Body of pancreas (tissue), 4 donors: ENCODE data around the gene DAPP1. TPM values are rescaled to one million over a fixed set of nuclear protein-coding genes. Genes with fewer than 3 reads are reported as not detected.

Source experiments
- ATAC-seq: fragments of 150-250 bp; one replicate; pipeline ENCODE4 v1.9.1; 2016
- DNase-seq, 4 donors: peaks; one replicate each; pipeline ENCODE4 v3.0.0-alpha.2; 2019
- H3K27ac ChIP-seq, 4 donors: fragments of 200-600 bp; sonication (generic); 1 replicate in 3 of 4; 2 replicates in 1 of 4; pipeline versions ENCODE4 v1.5.1 to v1.6.1; 2016 to 2019; ENCODE audit warnings: mild to moderate bottlenecking in 1 of 4, mixed read lengths in 1 of 4, moderate library complexity in 1 of 4
- H3K27me3 ChIP-seq, 2 donors: fragments of 200-600 bp; sonication (generic); one replicate each; pipeline ENCODE4 v1.6.0; 2016; ENCODE audit warnings: mild to moderate bottlenecking in 1 of 2
- H3K36me3 ChIP-seq, 2 donors: fragments of 200-600 bp; sonication (generic); replicated peaks in 1 of 2; 2 replicates each; pipeline ENCODE4 v1.5.1; 2016; ENCODE audit warnings: low read depth in 2 of 2; ENCODE audit not compliant: insufficient read depth in 1 of 2
- H3K4me1 ChIP-seq: fragments of 200-600 bp; sonication (generic); one replicate; pipeline ENCODE4 v1.6.0; 2016
- H3K4me3 ChIP-seq, 2 donors: fragments of 200-600 bp; sonication (generic); 1 replicate in 1 of 2; 2 replicates in 1 of 2; pipeline ENCODE4 v1.5.1; 2016 to 2019
- H3K9me3 ChIP-seq, 3 donors: fragments of 200-600 bp; sonication (generic); 1 replicate in 2 of 3; 2 replicates in 1 of 3; pipeline ENCODE4 v1.5.1; 2016
- POLR2A ChIP-seq, 3 donors: fragments of 450-650 bp; IDR thresholded peaks; one replicate each; pipeline ENCODE4 v1.6.1; 2016; ENCODE audit warnings: antibody characterized with exemption in 3 of 3, mild to moderate bottlenecking in 2 of 3
- WGBS, 2 donors: methylation state at CpG; one replicate each; pipeline ENCODE4 v1.1.5; 2017; 5-methylcytosine and 5-hydroxymethylcytosine counted together
- intact Hi-C: fragments of 100-400 bp; cut with DNase I; formaldehyde crosslinking; loops from one replicate; pipeline ENCODE4 v1.15.1; 2023
- total RNA-seq, 2 donors: library from RNA; depleted of rRNA; stranded (reverse); fragments of >200 nt; gene quantifications; one replicate each; pipeline ENCODE4 v1.1.0, GENCODE V29; 2016
- TF ChIP-seq, protein P1 (sequence below), 7 experiments: fragments of 450-650 bp in 4 of 7; fragments of 200-600 bp in 3 of 7; sonication (generic) in 3 of 7; IDR thresholded peaks; one replicate each; pipeline ENCODE4 v1.5.1; 2016 to 2019; ENCODE audit warnings: antibody characterized with exemption in 7 of 7

Gene DAPP1
- total RNA-seq, 2 donors from 2014 or later: 1.3 to 2.3 TPM

DNA sequence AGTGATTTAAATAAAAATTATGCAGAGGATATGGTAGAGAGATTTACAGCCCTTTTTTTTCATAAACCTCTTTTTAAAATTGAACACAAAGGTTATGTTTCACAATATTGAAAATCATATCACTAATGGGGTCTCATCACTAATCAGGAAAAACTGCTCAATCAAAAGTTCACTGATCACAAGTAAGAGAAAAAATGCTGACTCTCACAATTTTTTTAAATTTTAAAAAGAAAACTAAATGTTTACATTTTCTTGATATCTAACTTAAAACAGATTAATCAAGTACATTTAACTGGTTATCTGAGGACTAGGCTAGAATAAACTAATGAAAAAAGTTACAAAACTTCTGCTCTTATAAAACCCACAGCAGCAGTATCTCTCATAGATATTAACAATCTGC, 69.1 kb downstream of the DAPP1 start:
- Histone ChIP-seq H3K27me3 (no peaks in the 10 kb centered on the region), H3K4me3 (no peak overlapping the region), H3K27ac (no peak overlapping the region), H3K4me1 (no peaks in the 10 kb centered on the region), H3K9me3 (no peaks in the 10 kb centered on the region), H3K36me3 (peaks cover 7 to 11% of the 10 kb centered on the region in 2 donors)
- DNase-seq: no peak
- TF ChIP-seq POLR2A (IDR thresholded peaks at IDR 0.05): no peak
- ATAC-seq: no peak
- intact Hi-C loops: no loop called here

DNA sequence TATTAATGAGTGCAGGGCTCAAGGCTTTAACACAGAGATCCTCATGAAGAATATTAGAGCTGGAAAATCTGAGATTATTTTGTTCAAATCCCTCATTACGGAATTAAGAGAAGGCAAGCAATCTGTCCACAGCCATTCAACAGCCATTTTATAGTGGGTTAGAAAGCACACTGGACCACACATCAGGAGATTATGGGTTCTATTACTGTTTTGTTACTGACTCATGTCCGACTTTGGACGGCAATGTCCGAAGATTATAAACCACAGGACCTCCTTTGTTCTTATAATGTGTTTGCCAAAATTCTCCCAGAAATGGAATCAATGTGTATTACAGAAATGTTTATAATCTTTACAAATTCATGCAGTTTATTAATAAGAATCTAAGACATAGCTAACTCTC, 69.5 kb downstream of the DAPP1 start:
- no peaks in the 10 kb centered on the region for H3K9me3 ChIP-seq
- no peak for TF ChIP-seq POLR2A (IDR thresholded peaks at IDR 0.05)
- TF ChIP-seq, protein P1, sequence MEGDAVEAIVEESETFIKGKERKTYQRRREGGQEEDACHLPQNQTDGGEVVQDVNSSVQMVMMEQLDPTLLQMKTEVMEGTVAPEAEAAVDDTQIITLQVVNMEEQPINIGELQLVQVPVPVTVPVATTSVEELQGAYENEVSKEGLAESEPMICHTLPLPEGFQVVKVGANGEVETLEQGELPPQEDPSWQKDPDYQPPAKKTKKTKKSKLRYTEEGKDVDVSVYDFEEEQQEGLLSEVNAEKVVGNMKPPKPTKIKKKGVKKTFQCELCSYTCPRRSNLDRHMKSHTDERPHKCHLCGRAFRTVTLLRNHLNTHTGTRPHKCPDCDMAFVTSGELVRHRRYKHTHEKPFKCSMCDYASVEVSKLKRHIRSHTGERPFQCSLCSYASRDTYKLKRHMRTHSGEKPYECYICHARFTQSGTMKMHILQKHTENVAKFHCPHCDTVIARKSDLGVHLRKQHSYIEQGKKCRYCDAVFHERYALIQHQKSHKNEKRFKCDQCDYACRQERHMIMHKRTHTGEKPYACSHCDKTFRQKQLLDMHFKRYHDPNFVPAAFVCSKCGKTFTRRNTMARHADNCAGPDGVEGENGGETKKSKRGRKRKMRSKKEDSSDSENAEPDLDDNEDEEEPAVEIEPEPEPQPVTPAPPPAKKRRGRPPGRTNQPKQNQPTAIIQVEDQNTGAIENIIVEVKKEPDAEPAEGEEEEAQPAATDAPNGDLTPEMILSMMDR (IDR thresholded peaks at IDR 0.05): no peak
- intact Hi-C loops: no loop called here
- no peak overlapping the region for H3K27ac ChIP-seq
- WGBS, 2 donors: 51 to 86% methylated on average over 4 of the region's 4 CpGs
- ATAC-seq (no peak), DNase-seq (no peak)
- H3K4me3 ChIP-seq: no peak overlapping the region
- H3K4me1 ChIP-seq: peaks cover 4% of the 10 kb centered on the region
- H3K27me3 ChIP-seq: no peaks in the 10 kb centered on the region
- peaks cover 7 to 9% of the 10 kb centered on the region in 2 donors for H3K36me3 ChIP-seq

- peaks cover 0 to 4% of the 10 kb centered on the region in 2 donors for H3K36me3 ChIP-seq
- DNase-seq: no peak
- 60 to 62% methylated on average over 5 of the region's 5 CpGs for WGBS, 2 donors
- ATAC-seq: no peak
- peaks cover 18% of the 10 kb centered on the region for H3K4me1 ChIP-seq
- no peaks in the 10 kb centered on the region for H3K27me3 ChIP-seq
- no peak for TF ChIP-seq POLR2A (IDR thresholded peaks at IDR 0.05)
- no peaks in the 10 kb centered on the region for H3K9me3 ChIP-seq
- intact Hi-C loops: no loop called here
- no peak overlapping the region for H3K4me3 ChIP-seq
- no peak overlapping the region for H3K27ac ChIP-seq
Measured at GRCh38 chr4:99887837-99888236, 71.2 kb downstream of the DAPP1 start.

DNA sequence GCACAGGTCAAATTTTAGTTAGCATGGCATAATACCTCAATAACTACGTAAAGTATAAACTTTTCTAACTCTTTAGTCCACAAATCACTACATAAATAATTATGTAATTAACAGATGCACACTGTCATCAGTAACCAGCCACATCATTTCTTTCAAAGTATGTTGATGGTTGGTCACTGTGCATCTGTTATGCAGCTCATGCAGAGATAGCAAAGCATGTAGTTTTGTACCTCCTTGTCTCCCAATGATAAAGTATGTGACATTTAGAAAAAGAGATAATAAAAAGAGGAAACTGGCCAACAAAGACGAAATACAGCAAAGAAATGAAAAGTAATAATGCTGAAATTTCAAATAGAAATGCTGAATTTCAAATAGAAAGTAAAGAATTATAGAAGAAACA, 74.7 kb downstream of the DAPP1 start:
- intact Hi-C loops: no loop called here
- no peaks in the 10 kb centered on the region for H3K27me3 ChIP-seq
- ATAC-seq (no peak), DNase-seq (no peak)
- H3K36me3 ChIP-seq: no peaks in the 10 kb centered on the region
- WGBS, 2 donors: 67 to 69% methylated on average over 2 of the region's 2 CpGs
- no peak overlapping the region for H3K27ac ChIP-seq
- H3K9me3 ChIP-seq: no peaks in the 10 kb centered on the region
- TF ChIP-seq, protein P1 (IDR thresholded peaks at IDR 0.05): no peak
- no peak for TF ChIP-seq POLR2A (IDR thresholded peaks at IDR 0.05)
- peaks cover 32% of the 10 kb centered on the region for H3K4me1 ChIP-seq
- no peak overlapping the region for H3K4me3 ChIP-seq

DNA sequence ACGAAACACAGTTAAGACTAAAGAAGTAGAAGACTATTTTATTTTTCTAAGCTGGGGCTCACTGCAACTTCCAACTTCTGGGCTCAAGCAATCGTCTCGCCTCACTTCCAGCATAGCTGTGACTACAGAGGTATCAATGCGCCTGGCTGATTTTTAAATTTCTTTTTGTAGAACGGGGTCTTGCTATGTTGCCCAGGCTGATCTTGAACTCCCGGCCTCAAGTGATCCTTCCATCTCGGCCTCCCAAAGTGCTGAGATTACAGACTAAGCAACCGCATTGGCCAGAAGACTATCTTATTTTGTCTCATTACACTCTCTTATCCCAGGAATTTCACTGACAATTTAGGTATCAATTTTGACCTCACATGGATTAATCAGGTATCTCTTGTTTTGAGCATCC, 76.4 kb downstream of the DAPP1 start:
- ATAC-seq (no peak), DNase-seq (no peak)
- Histone ChIP-seq H3K9me3 (no peaks in the 10 kb centered on the region), H3K4me1 (peaks cover 32% of the 10 kb centered on the region), H3K36me3 (no peaks in the 10 kb centered on the region), H3K4me3 (no peak overlapping the region), H3K27ac (peak overlapping the region in 1 of 4 donors; percentile 71), H3K27me3 (no peaks in the 10 kb centered on the region)
- intact Hi-C loops: no loop called here
- TF ChIP-seq POLR2A (IDR thresholded peaks at IDR 0.05): no peak
- TF ChIP-seq, protein P1 (IDR thresholded peaks at IDR 0.05): no peak
- WGBS, 2 donors: 87 to 94% methylated on average over 8 of the region's 8 CpGs

DNA sequence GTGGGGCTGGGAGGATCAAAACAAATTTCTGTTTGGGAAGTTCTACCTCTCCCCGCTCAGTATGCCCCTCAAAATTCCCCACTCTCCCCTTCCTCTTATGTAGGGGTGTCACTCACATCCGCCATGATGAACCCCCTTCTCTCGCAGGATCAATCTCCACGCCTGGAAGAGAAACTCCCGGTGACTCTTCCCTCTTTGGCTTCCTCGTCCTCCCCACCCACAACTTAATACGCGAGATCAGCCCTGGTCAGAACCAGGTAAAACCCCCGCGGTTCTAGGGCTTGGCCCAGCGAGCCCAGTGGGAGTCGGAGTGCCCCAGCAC, 77.2 kb downstream of the DAPP1 start:
- WGBS, 2 donors: 0 to 1% methylated on average over 11 to 12 of the region's 12 CpGs
- Histone ChIP-seq H3K36me3 (no peaks in the 10 kb centered on the region), H3K27ac (peak overlapping the region; percentile 71 to 87 (median 76)), H3K4me3 (peak overlapping the region; percentile 68 to 94), H3K27me3 (no peaks in the 10 kb centered on the region), H3K4me1 (peaks cover 32% of the 10 kb centered on the region), H3K9me3 (no peaks in the 10 kb centered on the region)
- intact Hi-C loops: no loop called here
- DNase-seq: no peak
- no peak for TF ChIP-seq POLR2A (IDR thresholded peaks at IDR 0.05)
- TF ChIP-seq, protein P1 (IDR thresholded peaks at IDR 0.05): no peak
- no peak for ATAC-seq
